GM04504 (cell line): ENCODE data around the gene FANCM.

Experiments
- DNase-seq: peaks from one replicate; pipeline ENCODE4 v3.0.0-alpha.2; 2012; ENCODE audit warnings: low read depth

The FANCM gene, protein sequence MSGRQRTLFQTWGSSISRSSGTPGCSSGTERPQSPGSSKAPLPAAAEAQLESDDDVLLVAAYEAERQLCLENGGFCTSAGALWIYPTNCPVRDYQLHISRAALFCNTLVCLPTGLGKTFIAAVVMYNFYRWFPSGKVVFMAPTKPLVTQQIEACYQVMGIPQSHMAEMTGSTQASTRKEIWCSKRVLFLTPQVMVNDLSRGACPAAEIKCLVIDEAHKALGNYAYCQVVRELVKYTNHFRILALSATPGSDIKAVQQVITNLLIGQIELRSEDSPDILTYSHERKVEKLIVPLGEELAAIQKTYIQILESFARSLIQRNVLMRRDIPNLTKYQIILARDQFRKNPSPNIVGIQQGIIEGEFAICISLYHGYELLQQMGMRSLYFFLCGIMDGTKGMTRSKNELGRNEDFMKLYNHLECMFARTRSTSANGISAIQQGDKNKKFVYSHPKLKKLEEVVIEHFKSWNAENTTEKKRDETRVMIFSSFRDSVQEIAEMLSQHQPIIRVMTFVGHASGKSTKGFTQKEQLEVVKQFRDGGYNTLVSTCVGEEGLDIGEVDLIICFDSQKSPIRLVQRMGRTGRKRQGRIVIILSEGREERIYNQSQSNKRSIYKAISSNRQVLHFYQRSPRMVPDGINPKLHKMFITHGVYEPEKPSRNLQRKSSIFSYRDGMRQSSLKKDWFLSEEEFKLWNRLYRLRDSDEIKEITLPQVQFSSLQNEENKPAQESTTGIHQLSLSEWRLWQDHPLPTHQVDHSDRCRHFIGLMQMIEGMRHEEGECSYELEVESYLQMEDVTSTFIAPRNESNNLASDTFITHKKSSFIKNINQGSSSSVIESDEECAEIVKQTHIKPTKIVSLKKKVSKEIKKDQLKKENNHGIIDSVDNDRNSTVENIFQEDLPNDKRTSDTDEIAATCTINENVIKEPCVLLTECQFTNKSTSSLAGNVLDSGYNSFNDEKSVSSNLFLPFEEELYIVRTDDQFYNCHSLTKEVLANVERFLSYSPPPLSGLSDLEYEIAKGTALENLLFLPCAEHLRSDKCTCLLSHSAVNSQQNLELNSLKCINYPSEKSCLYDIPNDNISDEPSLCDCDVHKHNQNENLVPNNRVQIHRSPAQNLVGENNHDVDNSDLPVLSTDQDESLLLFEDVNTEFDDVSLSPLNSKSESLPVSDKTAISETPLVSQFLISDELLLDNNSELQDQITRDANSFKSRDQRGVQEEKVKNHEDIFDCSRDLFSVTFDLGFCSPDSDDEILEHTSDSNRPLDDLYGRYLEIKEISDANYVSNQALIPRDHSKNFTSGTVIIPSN (N-terminal part only)

DNA sequence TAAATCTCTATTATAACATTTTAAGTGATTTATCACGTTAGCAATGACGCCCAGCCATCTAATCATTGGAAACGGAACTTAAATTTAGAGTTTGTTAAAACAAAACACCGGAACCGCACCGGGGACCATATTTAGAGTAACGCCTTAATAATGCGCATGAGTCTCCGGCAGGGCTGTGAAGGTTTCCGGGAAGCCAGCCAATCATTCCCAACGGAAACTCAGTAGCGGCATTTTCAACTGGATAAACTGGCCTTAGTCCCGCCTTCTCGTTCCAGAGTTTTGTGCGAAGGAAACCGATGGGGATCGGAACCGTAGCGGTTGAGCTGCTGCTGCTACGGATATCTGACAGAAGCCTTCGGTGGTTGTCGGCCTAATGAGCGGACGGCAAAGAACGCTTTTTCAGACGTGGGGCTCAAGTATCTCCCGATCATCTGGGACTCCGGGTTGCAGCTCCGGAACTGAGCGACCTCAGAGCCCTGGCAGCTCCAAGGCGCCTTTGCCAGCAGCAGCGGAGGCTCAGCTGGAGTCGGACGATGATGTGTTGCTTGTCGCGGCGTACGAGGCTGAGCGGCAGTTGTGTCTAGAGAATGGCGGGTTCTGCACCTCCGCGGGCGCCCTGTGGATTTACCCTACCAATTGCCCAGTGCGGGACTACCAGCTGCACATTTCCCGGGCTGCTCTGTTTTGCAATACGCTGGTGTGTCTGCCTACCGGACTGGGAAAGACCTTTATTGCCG is at the start of gene FANCM:
Gene FANCM, plus strand, starts transcription at position 272 of the 737 bp plus-strand sequence. Its CDS starts 102 bp downstream, at position 374.
- DNase-seq, result peak; percentile 96

DNA sequence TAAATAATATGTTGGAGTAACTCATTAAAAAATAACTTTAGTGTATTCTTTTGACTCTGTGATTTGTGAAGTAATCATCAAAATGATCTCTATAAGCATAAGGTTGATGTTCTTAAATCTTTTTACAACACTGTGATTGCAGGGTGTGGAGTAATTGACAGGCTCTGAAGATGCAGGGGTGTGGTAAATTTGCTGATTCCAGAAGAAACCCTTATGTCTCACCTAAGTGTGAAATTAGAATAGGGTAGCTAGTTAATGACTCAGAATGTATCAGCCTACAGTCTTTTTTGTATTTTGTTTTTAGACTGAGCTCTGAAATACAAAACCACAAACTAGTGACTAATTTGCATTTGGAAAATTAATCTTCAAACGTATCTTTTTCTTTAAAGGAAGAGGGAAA is 45.9 kb upstream of the FANCM start:
- DNase-seq, result no peak

DNA sequence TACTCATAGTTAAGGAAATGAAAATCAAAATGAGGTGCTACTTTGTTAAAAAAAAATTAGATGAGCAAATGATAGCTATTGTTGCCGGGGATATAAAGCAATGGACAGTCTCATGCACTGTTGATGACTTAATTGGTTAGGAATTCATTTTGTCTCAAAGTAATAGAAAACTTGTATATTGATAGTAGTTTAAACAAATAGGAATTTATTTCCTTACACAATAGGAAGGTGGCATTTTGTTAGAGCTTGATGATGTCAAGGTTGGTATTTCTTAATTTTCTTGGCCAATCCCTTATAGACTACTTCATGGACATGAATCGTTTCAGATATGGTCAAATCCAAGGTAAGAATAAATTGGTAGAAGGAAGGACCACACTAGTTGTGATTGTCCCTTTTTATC is 44.0 kb upstream of the FANCM start:
- no peak for DNase-seq

DNA sequence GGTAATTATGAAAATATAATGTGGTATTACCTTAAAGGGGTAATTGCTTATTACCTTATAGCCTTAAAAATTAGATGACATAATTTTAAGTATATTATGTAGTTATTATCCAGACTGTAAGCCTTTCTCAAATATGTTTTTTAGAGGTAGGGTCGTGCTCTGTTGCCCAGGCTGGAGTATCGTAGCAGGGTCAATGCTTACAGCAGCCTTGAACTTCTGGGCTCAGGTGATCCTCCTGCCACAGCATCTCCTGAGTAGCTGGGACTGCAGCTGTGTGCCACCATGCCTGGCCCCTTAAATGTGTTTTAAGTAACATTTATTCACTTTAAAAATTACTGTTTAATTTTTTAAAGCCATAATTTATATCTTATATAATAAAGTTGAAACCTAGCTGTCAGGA is 41.5 kb upstream of the FANCM start:
- no peak for DNase-seq

DNA sequence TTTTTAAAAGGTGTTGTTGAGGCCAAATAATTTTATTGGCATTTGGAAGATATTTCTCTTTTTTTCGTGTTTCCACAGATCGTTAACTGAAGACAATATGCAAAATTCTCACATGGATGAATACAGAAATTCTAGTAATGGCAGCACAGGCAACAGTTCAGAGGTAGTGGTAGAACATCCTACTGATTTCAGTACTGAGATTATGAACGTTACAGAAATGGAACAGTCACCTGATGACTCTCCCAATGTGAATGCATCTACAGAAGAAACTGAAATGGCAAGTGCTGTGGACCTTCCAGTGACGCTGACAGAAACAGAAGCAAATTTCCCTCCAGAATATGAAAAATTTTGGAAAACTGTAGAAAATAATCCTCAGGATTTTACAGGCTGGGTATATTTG is 40.6 kb upstream of the FANCM start:
- no peak for DNase-seq

DNA sequence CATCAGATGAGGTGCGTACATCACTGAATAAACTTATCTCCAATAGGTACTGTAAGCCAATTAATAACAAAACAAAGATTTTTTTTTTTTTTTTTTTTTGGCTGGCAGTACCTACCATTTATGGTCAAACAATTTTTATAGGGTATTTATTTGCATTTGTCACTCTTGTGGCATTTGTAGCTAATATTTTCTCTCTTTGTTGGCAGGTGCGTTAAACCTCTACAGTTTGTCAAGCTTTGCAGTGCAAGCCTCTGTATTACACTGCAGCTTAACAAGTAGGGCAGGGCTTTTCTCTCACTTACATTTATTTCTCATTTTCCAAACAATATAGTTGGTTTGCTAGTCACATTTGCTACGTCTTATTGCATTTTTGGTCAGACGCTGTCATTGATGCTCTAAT is 39.5 kb upstream of the FANCM start:
- DNase-seq, result no peak

DNA sequence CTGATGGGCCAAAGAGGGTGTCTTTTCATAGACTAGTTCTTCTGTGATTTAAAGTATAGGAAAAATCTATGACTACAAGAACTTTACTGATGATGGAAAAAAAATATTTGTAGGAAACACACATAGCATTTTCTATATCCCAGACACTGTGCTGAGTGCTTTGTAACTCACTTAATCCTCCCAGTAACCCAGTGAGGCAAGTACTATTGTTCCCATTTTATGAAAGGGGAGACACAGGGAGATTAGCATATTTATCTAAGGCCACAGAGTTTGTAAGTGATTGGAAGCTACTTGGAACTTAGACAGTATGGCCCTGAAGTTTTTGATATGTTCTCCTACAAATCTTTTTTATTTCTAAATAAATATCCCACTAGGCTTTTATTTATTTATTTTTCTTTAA is 31.9 kb upstream of the FANCM start:
- DNase-seq, result no peak

DNA sequence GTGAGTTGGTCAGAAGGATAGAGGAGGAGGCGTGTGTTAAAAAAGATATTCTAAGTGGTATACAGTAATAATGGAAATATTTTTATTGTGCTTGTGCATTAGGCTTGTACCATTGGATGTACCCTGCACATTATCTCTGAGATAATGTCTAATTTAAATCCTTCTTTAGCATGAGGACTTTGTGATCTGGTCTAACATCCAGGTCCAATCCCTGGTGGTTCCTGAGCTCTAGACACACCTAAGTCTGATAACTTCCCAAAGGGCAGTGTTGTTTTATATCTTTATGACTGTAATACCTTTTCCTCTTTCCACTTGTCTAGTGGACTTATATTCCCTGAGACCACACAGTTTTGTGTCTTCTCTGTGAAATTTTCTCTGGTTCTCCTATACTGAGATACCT is 31.2 kb upstream of the FANCM start:
- no peak for DNase-seq

DNA sequence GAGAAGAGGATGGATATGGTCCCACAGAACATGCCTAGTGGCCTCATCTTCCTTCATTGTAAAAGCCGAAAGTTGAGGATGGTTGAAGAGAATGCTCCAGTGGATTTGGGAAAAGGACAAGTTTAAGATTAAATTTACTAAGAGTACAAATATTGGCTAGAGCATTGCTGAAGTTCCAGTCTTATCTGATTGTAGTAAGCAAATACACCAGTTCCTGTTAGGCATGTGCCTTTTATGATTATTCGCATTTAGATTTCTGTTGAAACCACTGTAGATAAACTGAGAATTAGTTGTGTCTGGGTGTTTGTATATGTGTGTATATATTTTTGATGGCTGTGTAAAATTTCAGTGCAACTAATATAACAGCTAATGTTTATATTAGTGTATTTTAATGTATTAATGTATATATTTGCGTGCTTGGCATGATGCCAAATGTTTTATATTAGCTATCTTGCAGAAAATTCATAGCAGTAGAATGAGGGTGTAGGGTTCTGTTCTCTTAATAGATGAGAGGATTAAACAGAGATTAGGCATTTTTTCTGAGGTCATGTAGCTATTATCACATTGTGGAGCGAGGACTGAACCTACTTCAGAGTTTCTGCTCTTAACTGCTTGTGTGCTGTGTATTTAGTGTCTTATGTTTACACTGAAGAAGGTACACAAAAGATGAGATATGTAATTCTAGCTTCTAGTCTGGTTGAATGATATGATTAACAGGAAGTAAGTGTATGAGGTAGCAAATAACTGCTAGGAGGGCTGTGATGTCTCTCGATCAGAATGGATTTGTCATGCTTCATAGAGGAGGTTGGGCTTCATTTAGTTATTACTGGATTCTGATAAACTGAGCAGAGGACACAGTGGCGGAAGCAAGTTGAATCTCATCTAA is 22.6 kb upstream of the FANCM start:
- DNase-seq, result no peak

DNA sequence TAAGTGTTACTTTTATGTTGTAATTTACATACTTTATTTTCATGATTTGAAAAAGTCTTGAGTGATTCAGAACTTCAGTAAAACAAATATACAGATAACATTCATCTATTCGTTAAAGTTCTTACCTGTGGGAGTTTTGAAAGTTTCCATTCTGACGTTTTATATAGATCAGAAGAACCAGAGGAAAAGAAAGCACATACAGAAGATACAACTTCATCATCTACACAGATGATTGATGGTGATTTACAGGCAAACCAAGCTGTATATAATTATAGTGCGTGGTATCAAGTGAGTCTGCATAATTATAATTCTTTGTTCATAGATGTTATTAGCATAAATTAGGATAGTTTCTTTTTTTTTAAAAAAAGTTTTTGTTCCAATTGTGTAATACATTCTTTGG is 21.4 kb upstream of the FANCM start:
- no peak for DNase-seq

DNA sequence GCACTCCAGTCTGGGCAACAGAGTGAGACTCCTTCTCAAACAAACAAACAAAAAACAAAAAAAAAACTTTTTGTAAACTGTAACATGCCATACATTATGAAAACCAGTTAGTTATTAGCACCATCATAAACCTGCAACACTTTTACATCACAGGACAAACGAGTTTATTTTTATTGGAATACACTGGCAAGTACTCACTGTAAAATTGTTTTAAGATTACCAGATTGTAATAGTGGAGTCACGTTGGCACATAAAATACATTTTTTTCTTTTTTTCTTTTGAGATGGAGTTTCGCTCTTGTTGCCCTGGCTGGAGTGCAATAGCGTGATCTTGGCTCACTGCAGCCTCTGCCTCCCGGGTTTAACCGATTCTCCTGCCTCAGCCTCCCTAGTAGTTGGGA is 17.1 kb upstream of the FANCM start:
- DNase-seq, result no peak

DNA sequence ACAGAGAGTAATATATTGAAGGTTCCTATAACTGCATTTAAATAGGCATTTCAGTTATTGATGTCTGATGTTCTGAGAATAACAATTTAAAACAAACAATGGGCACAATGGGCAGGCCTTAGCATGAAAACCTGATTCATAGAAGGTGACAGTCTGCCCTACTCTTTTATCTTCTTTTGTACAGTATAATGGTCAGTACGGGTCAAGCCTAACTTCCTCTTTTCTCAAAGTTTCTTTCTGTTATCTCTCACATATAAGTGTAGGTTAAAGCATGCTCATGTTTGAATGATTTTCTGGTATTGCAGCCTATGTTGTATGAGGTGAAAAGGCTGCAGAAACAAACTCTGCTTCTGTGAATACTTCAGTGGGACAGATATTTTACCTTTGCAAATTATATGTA is 15.6 kb upstream of the FANCM start:
- no peak for DNase-seq

DNA sequence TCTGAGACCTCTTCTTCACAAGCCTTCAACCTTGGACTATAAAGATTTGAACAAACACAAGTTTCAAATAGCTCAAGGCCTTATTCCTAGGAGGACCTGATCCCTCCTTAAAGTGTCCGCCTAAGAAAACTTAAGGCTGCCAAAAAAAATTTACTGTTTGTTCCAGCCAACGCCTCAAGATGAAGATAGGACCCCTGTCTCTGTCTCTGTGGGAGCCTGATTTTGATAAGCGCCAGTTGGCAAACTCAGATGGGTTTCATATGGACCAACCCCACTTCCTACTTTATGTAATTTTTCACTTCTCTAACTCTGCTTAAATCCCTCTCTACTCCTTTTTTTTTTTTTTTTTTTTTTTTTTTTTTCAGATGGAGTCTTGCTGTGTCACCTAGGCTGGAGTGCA is 12.5 kb upstream of the FANCM start:
- no peak for DNase-seq

DNA sequence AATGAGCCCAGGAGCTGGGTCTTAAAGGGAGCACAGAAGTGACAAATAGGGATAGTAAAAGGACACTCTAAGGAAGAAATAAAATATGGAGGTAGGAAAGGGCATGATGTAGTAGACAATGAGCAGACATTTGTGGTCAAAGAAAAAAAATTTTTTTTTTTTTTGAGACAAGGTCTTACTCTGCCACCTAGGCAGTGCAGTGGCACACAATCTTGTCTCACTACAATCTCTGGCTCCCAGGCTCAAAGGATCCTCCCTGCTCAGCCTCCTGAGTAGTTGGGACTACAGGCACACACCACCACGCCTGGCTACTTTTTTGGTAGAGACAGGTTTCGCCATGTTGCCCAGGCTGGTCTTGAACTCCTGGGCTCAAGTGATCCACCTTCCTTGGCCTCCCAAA is 10.0 kb upstream of the FANCM start:
- no peak for DNase-seq

DNA sequence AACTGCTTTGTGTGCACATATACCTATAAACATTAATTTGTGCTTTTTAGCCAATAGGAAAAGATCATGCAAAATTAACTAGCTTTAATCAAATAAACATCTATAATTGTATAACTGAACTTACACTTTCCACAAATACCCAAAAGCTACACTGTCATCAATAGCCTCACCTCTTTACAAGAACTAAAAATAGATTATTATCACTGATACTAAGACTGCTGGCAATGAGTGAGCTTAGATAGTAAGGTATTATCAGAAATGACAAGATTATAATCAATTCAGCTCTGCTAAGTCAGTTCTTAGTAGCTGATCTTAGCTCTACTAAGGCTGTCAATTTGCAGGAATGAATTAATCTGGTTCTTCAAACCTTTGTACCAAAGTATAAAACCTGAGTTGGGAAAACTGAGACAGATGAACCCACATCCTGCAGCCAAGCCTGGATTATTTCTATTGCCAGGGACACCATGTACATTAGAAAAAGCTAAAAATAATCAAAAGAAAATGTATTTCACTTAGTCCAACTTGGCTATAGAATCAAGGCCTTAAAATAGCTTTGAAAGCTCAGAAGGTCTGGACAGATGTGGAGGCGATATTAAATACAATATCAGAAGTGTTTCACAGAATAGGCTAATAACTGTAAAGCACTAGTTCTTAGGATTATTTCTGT is 6.6 kb upstream of the FANCM start:
- no peak for DNase-seq

DNA sequence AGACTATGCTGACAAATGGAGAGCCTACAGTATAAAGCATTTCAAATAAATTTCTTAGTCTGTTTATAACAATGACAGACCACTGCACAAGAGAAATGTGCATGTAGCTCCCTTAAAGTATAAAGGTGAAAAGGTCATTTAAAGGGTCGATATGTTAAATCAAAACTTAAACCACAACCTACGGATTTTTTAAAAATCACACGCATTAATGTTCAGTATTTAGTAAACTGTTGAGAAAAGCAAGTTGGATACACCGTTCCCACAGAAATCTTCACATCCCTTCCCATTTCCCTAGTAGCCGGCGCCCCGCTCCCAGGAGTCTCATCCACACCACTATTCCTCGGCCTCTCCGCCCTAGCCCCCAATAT is 2.1 kb upstream of the FANCM start:
- no peak for DNase-seq

DNA sequence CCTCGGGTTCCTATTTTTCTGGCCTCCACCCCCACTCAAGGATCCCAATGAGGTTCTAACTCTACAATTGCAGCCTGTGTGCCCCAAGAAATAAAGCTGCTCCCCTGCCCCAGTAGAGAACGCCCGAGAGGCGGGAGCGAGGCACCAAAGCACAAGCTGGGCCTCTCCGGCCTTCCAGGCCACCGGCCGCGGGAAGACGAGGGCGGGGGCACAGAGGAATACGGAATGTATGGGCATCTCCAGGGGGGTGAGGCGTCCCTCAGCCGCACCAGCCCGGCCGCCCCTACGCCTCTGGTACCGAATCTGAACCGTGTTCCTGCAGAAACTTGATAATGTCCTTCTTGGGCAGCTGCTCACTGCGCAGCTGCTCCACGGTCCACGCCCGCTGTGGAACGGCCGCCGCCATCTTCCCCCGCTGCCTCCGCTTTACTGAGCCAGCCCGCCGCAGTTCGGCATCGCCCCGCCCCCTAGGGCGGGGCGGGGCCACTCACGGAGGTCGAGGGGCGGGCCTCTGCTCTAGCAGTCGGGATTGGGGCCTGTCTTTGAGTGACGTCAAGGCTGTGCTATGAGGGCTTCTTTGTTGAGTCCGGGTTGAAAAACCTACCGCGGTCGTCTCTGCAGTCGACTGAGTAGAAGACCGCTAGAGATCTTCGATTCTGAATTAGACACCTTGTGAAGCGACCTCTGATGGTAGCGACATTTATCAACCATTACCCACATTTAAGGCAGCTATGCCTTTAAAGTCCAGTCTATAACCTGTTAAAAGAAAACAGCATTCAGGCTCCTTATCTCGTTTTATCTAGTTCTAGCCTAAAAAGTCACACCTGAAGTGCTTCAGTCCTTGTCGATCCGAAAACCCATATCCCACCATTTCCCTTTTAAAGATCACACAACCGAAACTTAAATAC is 1.4 kb upstream of the FANCM start, which contains the start of gene FKBP3:
Gene FKBP3, minus strand, starts transcription at position 431 of the 908 bp plus-strand sequence. Its CDS starts 25 bp downstream, at position 406.
- DNase-seq, result peak; percentile 99

DNA sequence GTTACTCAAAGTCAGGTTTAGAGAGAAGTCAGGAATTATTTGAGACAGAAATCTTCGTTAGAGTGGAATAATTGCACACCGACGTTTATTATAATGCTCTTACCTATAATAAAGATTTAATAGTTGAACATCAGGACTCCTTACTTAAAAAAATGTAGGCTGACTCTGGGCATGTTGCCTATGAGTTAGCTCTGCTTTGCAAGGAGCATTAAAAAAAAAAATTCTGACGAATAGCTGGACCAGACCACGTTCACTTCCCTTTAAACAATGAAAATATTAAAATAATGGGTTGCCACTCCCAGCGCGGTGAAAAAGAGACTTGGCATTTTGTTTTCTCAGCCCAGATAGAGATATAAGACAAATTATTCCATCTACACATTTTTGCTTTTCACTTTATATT is 574 bp upstream of the FANCM start:
- DNase-seq, result no peak

DNA sequence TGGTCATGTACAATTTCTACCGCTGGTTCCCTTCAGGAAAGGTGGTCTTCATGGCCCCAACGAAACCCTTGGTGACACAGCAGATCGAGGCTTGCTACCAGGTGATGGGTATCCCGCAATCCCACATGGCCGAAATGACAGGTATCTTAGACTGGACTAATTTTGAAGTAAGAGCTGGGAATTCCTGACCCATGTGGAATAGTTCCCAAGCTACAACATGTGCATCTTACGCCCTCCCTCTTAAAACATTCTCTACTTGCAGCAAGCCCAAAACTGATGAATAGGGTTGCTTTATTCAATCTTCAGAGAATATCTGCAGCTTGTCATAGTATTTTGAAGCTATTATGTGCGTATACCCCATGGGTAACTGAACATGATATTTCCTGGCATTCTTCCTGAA is 669 bp downstream of the FANCM start:
- DNase-seq, result no peak
